Embryonic facial prominence (tissue), 1 donor: ENCODE results near the gene PLCG2.
"Not testable (repeated sequence)": the region's sequence is repeated elsewhere in the genome, so short reads cannot be mapped to it uniquely, and the experiment has no call there.

Experiments
- DNase-seq: peaks from one replicate; pipeline ENCODE4 v3.0.0-alpha.2; 2016; ENCODE audit errors: extremely low spot score

PLCG2 gene

DNA sequence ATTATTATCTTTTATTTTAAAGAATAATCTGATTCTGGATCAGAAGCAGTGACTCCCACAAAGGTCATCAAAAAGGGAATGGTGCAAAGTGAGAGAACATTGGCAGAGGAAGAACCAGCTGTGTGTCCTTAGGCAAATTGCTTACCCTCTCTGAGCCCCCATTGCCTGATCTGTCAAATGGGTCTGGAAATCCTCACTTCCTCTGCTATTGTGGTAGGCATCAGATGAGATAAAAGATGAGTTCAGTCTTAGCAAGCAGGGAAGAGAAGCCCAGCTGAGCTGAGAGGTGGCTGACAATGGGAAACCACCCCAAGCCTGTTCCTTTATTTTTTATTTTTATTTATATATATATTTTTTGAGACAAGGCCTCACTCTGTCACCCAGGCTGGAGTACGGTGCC is 24.2 kb upstream of the PLCG2 start:
- no peak for DNase-seq

DNA sequence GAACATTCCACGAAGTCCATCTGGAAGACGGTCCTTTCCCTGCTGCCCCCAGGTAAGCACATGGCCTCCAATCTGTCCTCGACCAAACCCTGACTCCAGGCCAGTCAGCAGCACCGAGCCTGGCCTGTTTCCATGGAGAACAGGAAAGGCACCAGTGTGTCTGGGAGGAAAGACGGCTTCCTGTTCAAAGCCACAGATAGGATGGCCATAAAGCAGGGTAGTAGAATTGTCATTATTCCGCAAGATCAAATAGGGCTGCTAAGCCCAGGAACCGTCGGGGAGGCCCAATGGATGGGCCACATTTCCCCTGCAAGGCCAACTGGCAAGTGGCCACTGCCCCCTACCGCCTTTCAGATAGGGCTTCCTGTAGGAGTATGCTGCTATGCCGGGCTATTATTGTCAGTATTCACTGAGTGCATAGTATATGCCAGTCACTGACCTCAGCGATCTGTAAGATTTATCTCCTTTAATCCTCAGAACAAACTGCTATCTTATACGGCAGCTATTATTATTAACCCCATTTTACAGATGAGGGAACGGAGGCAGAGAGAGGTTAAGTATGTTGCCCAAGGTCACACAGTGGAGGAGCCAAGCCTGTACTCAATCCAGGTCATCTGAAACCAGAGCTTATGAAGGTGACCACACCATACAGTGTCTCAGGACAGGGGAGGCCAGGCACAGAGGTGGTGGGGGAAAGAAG is 23.0 kb upstream of the PLCG2 start:
- no peak for DNase-seq

DNA sequence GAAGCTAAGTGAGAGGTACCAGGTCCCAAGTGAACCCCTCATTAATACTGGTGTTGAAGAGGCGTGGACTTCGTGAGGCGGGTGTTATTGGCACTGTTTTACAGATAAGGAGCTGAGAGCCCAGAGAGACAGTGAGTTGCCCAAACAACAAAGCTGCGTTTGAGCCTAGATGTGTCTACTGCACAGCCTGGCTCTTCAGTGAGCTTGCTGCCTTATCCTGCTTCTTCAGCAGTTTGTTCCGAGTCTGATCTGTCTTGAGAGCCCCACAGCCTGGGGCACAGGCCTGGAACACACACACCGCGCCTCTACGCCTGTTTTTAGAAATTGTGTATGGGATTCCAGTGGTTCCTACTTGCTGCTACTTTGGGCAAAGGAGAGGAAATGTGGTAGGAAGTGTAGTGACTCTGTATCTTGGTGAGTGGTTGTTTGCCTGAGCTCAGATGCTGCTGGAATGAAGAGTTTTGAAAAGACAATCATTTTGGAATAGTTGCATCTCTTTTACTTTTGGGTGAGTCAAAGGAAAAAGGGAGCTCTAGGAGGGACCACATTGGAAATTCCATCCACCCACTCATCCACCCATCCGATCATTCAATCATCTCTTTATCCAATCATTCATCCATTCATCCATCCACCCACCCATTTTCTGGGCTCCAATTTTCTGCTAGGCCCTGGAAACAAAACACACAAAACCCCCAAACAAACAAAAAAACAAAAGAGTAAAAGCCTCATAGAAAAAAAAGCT is 22.3 kb upstream of the PLCG2 start:
- DNase-seq, result no peak

DNA sequence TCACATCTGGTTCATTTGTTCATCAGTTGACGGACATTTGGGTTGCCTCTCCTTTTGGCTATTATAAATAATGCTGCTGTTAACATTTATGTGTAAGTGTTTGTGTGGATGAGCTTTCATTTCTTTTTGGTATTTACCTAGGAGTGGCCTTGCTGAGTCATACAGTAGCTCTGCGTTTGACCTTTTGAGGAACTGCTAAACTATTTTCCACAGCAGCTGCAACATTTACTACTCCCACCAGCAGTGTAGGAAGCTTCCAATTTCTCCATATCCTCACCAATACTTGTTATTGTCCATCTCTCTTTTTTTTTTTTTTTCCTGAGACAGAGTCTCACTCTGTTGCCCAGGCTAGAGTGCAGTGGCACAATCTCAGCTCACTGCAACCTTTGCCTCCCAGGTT is 20.7 kb upstream of the PLCG2 start:
- no peak for DNase-seq

DNA sequence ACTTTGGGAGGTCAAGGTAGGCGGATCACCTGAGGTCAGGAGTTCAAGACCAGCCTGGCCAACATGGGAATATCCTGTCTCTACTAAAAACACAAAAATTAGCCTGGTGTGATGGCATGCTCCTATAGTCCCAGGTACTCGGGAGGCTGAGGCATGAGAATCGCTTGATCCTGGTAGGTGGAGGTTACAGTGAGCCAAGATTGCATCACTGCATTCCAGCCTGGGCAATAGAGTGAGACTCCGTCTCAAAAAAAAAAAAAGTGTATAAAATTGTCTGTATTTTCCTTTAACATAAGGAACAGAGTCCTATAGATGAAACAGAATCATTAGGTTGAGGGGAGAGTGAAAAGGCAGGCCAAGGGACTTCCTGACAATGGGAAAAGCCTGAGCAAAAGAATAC is 16.8 kb upstream of the PLCG2 start:
- DNase-seq, result not testable (repeated sequence)

DNA sequence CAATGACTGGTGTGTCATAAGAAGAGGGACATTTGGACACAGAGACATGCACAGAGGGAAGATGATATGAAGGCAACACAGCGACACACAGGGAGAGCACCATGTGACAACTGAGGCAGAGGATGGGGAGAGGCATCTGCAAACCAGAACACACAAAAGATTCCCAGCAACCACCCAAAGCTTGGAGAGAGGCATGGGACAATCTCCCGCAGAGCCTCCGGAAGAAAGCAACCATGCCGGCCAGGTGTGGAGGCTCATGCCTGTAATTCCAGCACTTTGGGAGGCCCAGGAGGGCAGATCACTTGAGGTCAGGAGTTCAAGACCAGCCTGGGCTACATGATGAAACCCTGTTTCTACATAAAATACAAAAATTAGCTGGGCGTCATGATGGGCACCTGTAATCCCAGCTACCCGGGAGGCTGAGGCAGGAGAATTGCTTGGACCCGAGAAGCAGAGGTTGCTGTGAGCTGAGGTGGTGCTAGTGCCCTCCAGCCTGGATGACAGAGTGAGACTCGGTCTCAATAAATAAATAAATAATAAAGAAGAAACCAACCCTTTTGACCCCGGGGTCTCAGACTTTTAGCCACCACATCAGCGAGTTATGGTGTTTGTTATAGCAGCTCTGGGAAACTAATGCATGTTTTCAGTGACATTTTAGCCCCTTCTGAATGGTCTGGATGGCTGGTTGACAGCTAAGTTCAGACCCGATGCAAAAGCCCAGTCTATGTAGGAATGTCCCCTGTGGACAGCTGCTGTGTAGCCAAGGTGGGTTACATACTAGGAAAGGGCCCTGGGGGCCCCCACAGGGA is 13.8 kb upstream of the PLCG2 start:
- no peak for DNase-seq

DNA sequence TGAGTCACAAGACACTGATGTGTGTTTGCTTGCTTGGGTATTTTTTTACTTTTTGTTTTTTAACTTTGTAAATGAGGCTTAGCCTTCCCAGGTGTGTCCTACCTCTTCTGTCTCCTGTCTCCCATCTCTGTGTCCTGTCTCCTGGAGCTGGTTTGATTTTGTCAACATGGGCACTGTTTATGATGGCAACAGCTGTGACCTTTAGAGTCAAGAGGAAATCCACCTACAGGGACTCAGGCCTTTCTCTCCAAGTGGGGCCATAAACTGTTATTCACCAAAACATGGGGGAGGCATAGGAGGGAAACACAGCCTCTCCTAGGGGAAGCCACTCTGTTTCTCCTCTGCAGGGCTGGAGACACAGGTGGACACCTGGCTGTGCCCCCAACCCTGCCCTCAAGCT is 13.1 kb upstream of the PLCG2 start:
- no peak for DNase-seq

DNA sequence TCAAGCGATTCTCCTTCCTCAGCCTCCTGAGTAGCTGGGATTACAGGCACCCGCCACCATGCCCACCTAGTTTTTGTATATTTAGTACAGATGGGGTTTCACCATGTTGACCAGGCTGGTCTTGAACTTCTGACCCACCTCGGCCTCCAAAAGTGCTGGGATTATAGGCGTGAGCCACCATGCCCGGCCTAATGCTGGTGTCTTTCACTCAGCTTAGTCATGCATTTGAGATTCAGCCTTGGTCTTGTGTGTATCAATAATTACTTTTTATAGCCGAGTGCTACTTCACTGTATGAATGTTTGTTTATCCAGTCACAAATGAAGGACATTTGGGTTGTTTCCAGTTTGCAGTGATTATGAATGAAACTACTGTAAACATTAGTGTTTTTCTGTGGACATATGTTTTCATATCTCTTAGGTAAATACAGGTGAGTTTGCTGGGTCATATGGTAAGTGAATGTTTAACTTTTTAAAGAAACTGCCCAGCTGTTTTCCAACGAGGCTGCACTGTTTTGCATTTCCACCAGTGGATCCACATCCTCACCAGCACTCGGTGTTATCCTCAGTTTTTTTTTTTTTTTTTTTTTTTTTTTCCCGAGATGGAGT is 11.0 kb upstream of the PLCG2 start:
- no peak for DNase-seq

DNA sequence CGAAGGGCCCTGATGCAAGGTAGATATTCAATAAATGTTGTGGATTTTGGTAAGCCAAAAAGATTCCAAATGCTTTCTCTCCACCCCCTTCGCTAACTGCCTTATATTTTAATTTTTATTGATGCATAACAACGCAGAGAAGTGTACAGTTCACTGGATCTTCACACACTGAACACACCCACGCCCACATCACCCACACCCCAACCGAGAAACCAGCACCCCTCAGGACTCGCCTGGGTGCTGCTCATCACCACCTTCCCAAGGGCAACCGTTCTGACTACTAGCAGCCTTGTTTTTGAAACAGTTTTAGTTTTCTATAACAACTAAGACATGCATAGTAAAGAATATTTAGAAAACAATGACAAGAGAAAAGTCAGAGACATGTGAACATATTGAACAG is 9.1 kb upstream of the PLCG2 start:
- no peak for DNase-seq

DNA sequence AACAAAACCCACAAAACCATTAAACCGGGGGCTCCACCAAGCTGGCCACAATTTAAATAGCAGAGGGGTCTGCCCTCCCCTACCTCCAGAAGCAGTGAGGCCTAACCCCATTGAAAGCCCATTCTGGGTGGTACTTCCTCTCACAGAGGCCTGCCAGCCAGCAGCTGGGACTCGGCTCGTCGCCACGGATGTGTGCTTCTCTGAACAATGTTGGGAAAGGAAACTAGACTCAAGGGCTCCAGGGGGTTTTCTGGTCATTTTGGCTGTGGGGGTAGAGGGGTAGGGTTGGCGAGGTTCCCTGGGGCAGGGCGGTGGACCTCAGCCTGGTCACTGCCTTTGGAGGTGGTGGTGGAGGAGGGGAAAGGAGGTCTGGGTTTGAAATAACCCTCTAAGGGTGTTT is 4.7 kb upstream of the PLCG2 start:
- DNase-seq, result no peak

DNA sequence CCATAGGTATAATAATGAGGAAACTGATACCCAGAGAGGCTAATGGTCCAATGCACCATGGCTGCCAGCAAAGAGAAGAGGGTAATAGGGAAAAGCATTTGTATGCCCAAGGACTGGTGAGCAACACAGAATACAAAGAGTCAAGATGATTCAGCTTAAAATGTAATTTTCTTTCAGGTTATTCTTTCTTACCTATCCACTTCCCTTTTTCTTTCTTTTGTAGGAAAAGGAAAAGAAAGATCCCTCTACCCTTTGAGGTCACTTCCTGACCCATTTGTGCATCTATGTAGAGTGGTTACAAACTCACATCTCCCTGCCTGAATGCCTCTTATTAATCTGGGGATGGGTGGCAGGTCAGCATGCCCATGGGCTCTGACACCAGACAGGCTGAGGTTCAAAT is 3.5 kb upstream of the PLCG2 start:
- no peak for DNase-seq

DNA sequence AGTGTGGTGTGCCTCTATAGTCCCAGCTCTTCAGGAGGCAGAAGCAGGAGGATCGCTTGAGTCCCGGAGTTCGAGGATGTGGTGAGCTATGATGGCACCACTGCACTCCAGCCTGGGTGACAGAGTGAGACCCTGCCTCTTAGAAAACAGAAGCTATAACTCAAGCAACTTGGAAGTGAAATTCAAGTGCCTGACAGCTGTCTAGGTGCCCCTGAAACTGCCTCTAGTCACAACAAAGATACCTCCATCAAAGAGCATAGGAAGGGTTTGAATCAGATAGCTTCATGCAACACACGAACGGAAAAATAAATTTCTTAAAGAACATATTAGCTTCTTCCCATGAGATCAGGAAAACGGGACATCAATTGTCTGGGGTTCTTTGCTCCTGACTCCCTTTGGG is 860 bp upstream of the PLCG2 start:
- no peak for DNase-seq

DNA sequence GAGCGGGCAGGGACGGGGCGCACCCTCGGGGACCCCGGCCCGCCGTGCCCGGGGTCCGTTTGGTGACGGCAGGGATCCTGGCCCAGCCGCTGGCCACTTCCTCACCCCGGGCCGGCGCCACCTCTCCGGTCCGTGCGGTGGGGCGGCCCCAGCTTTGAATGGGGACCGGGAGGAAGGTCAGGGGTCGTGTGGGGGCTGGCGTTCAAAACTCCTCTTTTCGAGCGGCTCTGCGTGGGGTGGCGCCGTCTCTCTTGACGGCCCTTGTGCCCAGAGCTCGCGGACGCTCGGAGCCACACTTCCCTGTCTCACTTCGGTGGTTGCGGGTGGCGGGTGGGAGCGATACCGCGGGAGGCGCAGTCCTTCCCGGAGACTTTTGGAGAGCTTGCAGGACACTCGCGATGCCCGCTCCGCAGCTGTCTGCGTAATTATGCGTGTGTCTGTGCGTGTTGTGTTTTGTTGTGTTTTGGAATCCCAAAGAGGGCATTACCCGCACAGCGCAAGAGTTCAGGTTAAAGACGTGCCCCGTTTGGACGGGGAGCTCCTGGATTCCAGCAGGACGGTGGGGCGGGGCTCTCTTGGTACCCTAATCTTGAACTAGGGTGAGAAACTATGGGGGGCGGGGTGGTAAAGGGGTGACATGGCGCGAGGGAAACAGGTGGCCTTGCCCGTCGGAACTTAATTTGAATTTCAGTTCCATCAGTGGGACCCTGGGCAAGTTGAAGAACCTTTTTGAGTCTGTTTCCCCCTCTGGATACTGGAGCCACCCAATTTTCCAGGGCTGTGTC is 637 bp downstream of the PLCG2 start:
- no peak for DNase-seq

DNA sequence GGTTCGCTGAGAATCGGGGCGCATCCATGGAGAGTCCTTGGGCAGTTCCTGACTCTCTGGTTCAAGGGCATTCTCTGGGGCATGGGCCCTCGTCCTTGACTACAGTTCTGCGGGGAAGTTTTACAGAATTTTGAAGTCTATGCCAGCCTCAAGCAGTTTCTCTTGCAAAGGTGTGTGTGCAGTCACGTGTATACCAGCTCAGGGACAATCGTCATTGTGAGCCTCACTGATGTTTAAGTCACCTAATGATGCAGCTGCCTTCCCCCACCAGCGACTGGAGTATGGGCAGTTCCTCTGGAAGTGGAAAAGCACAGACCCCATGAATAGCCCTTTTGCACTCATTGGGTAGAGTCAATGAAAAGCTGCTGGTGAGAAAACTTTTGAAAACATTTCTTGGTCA is 1.3 kb downstream of the PLCG2 start:
- no peak for DNase-seq

DNA sequence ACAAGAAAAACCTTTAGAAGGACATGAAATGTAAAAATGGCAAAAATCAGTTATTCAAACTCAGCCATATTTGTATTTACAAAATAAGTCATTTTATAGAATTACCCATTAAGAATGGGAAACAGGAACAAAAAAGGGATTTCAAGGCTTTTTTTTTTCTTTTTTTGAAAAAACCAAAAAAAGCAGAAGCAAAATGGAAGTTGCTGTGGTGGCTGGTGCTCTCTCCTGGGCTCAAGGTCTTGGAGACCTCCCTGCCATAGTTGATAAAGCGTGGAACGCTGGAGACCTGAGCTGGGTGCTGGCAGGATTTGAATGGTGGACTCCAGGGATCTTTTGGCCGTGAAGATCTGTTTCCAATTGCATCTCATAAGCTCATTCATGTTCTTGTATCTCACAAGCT is 3.1 kb downstream of the PLCG2 start:
- DNase-seq, result no peak

DNA sequence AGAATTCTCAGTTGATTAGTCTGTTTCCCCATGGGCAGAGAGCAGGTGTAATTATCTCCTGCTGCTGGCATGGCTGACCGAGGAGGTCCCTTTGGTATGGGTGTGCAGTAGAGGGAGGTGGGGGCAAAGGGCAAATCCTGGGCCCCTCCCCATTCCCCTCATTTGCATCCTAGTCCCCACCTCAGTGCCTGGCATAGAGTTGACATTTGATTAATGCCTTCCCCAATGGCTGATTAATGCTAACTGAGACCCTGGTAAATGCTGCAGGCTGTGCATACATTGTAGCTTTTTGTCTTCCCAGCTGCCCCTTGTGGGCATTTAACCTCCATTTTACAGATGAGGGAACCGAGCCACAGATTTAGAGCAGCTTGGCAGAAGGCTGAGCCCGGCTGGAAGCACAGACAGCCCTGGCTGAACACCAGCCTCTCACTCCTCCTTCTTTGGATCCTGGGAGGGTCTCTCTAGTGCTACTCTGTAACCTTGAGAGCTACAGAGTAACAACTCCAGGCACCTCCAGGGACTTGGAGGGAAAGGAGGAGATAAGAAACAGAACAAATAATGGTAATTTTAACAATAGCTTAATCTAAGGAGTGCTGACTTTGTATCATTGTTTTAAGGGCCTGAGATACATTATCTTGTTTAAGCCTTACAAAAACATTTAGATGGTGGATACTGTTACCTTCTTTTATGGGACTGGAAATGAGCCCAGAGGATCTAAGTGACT is 5.1 kb downstream of the PLCG2 start:
- no peak for DNase-seq

DNA sequence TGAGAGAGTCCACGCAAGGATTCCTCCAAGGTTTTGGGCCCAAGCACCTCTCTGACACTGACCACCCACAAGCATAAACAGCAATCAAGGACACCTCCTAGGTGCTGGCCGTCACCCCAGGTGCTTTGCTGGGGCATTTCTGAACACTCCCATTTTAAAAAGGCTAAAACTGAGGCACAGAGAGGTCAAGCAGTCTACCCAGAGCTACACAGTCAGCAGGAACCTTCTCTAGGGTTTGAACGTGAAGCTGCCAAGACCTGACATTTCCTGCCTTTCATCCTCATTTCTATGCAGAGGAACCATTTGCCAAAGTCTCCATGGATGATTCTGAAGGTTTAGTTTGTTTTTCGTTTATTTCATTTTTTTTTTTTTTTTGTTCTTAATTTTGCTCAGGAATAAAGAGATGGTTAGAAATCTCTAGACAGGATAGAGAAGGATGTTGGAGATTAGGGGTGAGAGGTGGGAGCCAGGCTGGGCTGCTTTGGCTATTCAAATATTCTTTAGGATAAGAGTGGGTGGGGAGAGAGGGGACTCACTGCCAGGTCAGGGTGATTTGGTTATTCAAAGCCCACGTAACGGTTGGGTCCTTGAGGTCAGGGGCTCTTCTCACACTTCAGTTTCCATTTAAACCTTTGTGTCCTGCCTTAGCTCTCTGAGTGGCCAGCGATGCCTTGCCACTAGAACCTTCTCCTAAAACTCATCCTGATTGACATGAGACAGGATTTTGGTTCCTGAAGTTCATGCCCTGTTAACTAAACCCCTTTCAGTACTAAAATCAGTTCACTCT is 6.2 kb downstream of the PLCG2 start:
- no peak for DNase-seq

DNA sequence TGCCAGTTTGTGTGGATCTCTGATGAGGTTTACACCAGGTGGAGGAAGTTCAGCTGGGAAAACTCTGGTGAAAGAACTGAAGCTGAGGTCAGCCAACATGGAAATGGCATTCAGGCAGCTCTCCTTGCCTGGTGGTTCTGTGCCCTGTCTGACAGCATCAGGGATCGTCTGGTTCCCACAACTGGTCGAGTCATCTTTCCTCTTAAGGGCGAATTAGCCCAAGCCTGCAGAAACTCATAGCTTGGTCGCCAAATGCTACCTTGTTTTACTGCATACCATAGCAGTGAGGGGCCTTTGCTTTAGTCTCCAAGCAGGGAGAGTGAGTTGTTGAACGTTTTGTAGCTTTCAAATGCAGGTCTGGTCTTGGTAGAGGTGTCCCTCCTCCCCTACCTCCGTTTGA is 7.2 kb downstream of the PLCG2 start:
- DNase-seq, result no peak

DNA sequence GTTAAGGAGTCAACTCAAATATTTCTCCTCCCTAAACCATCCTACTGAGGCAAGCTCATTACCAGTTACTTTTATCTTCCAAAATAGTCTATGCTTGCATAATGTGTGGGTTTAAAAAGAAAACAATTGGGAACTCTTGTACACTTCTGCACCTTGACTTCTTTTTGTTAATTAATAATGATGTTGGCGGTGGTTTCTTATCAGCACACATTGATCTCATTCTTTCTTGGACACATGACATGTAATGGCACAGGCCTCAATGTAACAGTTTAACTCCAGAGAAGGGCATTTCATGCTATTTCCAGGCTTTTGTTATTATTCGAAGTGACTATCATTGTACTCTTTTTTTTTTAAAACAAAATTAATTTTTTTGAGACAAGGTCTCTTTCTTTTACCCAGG is 7.8 kb downstream of the PLCG2 start:
- no peak for DNase-seq

DNA sequence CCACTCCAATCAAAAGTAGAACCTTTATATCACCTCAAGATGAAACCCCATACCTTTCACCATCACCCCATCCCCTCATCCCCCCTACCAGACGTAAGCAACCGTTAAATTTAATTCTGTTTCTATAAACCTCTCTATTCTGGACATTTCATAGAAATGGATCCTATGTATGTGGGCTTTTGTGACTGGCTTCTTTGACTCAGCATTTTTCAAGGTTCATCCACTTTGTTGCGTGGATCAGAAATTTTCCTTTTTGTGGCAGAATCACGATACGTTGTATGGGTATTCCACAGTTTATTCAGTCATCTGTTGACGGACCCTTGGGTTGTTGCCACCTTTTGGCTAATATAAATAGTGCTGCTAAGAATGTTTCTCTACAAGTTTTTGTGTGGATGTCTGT is 8.6 kb downstream of the PLCG2 start:
- no peak for DNase-seq
